Measurements from ENCODE around the gene MRPL28. TPM values are rescaled to one million over a fixed set of nuclear protein-coding genes. Genes with fewer than 3 reads are reported as not detected.

Gene MRPL28
- total and polyA plus RNA-seq, 11 donors, result 66.3 to 157 (median 85.5) TPM

GRCh38 chr16:354291-354881, 16.0 kb downstream of the MRPL28 start:
- ATAC-seq, result no peak
- Histone ChIP-seq H3K36me3 (peaks cover 0 to 8% (median 0%) of the 10 kb centered on the region in 9 donors), H3K9me3 (no peaks in the 10 kb centered on the region), H3K4me1 (peaks cover 0 to 18% (median 9%) of the 10 kb centered on the region in 12 donors), H3K4me3 (no peak overlapping the region), H3K27me3 (no peaks in the 10 kb centered on the region), H3K27ac (no peak overlapping the region)
- TF ChIP-seq POLR2A (IDR thresholded peaks at IDR 0.05) (no peak), CTCF (IDR thresholded peaks at IDR 0.05) (no peak)
- WGBS, 4 donors, result 90 to 94% (median 93%) methylated on average over 12 of the region's 12 CpGs
- no peak for DNase-seq
- intact Hi-C loops (cut with DNase I), result loop anchor here in 7 of 10 donors (5.0 to 10.0 kb wide), 4 partner anchors 117 to 130 kb away; partner anchors contain the start of genes LUC7L (in 4 of the 7) and FAM234A (in 1 of the 7)

- TF ChIP-seq CTCF (IDR thresholded peaks at IDR 0.05), result no peak
- TF ChIP-seq POLR2A (IDR thresholded peaks at IDR 0.05), result no peak
- peaks cover 0 to 8% (median 0%) of the 10 kb centered on the region in 9 donors for H3K36me3 ChIP-seq
- WGBS, 4 donors, result 64 to 92% (median 69%) methylated on average over 16 to 25 of the region's 25 CpGs
- peak overlapping the region; percentile 6 to 84 (median 53) for H3K4me3 ChIP-seq
- H3K27me3 ChIP-seq, result no peaks in the 10 kb centered on the region
- peak in 1 of 4 donors; percentile 4 for ATAC-seq
- intact Hi-C loops (cut with DNase I), result loop anchor here in 9 of 10 donors (2.0 to 10.0 kb wide), 5 partner anchors 116 to 129 kb away; partner anchors contain the start of genes LUC7L (in 4 of the 9) and FAM234A (in 3 of the 9)
- H3K9me3 ChIP-seq, result no peaks in the 10 kb centered on the region
- peak overlapping the region in 11 of 12 donors; percentile 23 to 86 (median 56) for H3K27ac ChIP-seq
- peaks cover 0 to 25% (median 9%) of the 10 kb centered on the region in 12 donors for H3K4me1 ChIP-seq
- peak in 1 of 5 donors; percentile 70 for DNase-seq
These were observed 16.7 kb downstream of the MRPL28 start for GRCh38 chr16:353404-354290.

- 1 to 3% (median 2%) methylated on average over 30 to 113 of the region's 113 CpGs for WGBS, 4 donors
- TF ChIP-seq CTCF (IDR thresholded peaks at IDR 0.05), result peak in 11 of 12 donors; percentile 8 to 66 (median 51)
- peak in 1 of 2 donors; percentile 79 for TF ChIP-seq POLR2A (IDR thresholded peaks at IDR 0.05)
- intact Hi-C loops (cut with DNase I), result loop anchor here in 9 of 10 donors (2.0 to 10.0 kb wide), 5 partner anchors 115 to 128 kb away; partner anchors contain the start of genes LUC7L (in 4 of the 9) and FAM234A (in 3 of the 9)
- peak; percentile 97 to 100 (median 99) for DNase-seq
- Histone ChIP-seq H3K27ac (peak within 1 kb of the TSS in 11 of 12 donors; percentile 33 to 86 (median 61)), H3K36me3 (peaks cover 0 to 8% (median 0%) of the 10 kb centered on the region in 9 donors), H3K4me1 (peaks cover 0 to 33% (median 9%) of the 10 kb centered on the region in 12 donors), H3K9me3 (no peaks in the 10 kb centered on the region), H3K27me3 (no peaks in the 10 kb centered on the region), H3K4me3 (peak within 1 kb of the TSS; percentile 42 to 84 (median 70))
- ATAC-seq, result peak; percentile 88 to 96 (median 93)
These were observed 17.6 kb downstream of the MRPL28 start, which contains the start of gene AXIN1 for GRCh38 chr16:352547-353403. TSS of gene AXIN1 (minus strand) at chr16:352723. CDS start at chr16:347025, 5,698 bp downstream.

All from heart left ventricle (tissue), 16 donors.